ENCODE data around the gene FOS.

- no peak for TF ChIP-seq POLR2A (IDR thresholded peaks at IDR 0.05; ENCODE audit: low read depth, low read length)
- TF ChIP-seq, protein P1, sequence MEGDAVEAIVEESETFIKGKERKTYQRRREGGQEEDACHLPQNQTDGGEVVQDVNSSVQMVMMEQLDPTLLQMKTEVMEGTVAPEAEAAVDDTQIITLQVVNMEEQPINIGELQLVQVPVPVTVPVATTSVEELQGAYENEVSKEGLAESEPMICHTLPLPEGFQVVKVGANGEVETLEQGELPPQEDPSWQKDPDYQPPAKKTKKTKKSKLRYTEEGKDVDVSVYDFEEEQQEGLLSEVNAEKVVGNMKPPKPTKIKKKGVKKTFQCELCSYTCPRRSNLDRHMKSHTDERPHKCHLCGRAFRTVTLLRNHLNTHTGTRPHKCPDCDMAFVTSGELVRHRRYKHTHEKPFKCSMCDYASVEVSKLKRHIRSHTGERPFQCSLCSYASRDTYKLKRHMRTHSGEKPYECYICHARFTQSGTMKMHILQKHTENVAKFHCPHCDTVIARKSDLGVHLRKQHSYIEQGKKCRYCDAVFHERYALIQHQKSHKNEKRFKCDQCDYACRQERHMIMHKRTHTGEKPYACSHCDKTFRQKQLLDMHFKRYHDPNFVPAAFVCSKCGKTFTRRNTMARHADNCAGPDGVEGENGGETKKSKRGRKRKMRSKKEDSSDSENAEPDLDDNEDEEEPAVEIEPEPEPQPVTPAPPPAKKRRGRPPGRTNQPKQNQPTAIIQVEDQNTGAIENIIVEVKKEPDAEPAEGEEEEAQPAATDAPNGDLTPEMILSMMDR (conservative IDR thresholded peaks at IDR 0.05; ENCODE audit: low read depth, low read length), result no peak
- no peak for TF ChIP-seq SMC3 (IDR thresholded peaks at IDR 0.05; ENCODE audit: low read depth, low read length)
- TF ChIP-seq MXI1 (IDR thresholded peaks at IDR 0.05; ENCODE audit: borderline replicate concordance, low read depth, low read length), result no peak
- no peak for TF ChIP-seq CHD1 (IDR thresholded peaks at IDR 0.05; ENCODE audit: low read depth, low read length)
- no peak for TF ChIP-seq USF2 (IDR thresholded peaks at IDR 0.05; ENCODE audit: low read depth, low read length)
Measured at GRCh38 chr14:75317148-75317547, 38.5 kb downstream of the FOS start.

Data from IMR-90 (cell line).